Right renal cortex interstitium (tissue), 3 donors: ENCODE measurements around the gene GALNT1. TPM values are rescaled to one million over a fixed set of nuclear protein-coding genes. Genes with fewer than 3 reads are reported as not detected.

ENCODE experiments used
- DNase-seq, 3 donors: peaks; one replicate each; pipeline ENCODE4 v3.0.0-alpha.2; 2013; ENCODE audit warnings: low read depth in 3 of 3, low spot score in 2 of 3
- polyA plus RNA-seq, 3 donors: library from polyadenylated mRNA; unstranded; fragments of 120-200 nt; gene quantifications; one replicate each; pipeline ENCODE4 v1.2.1, GENCODE V29; 2013; ENCODE audit not compliant: insufficient read length in 3 of 3

The GALNT1 gene
- polyA plus RNA-seq, 3 donors = 69.3 to 79.7 (median 76.5) TPM

- no peak for DNase-seq
Observed at GRCh38 chr18:35749701-35750100, 168.2 kb downstream of the GALNT1 start.

- DNase-seq = no peak
Observed at GRCh38 chr18:35750929-35751328, 169.4 kb downstream of the GALNT1 start.

- no peak for DNase-seq
Observed at GRCh38 chr18:35753306-35753910, 171.9 kb downstream of the GALNT1 start.

GRCh38 chr18:35754464-35754863, 172.9 kb downstream of the GALNT1 start:
- DNase-seq = no peak

- DNase-seq = no peak
Observed at GRCh38 chr18:35755369-35755768, 173.8 kb downstream of the GALNT1 start.

- DNase-seq = peak in 2 of 3 donors; percentile 36 to 43
Observed at GRCh38 chr18:35756506-35757117, 175.1 kb downstream of the GALNT1 start.

Other genes with a start within 250 kb of the GALNT1 start
- gene ZNF24, start 237.3 kb upstream of the GALNT1 start, polyA plus RNA-seq = 10 to 100 TPM; 81.3 to 85.8 (median 85.1) TPM
- 1 to 10 TPM; 6.1 to 7.2 (median 7.0) TPM for gene ZNF396, start 204.4 kb upstream of the GALNT1 start, polyA plus RNA-seq
- 10 to 100 TPM; 24.5 to 28.3 (median 27.9) TPM for gene INO80C, start 83.8 kb upstream of the GALNT1 start, polyA plus RNA-seq